ENCODE results near the gene ITIH4.

GRCh38 chr3:52811452-52812011 lies 18.9 kb downstream of the ITIH4 start:
- TF ChIP-seq CTCF (IDR thresholded peaks at IDR 0.05): no peak
- no peak for TF ChIP-seq EZH2phosphoT487 (IDR thresholded peaks at IDR 0.05)
- no peak for TF ChIP-seq EZH2 (IDR thresholded peaks at IDR 0.05)
